SK-N-MC (cell line): ENCODE measurements around the gene CDC14C.

Source experiments
- EZH2 ChIP-seq: fragments of 200-600 bp; sonication (generic); IDR thresholded peaks from one replicate; pipeline ENCODE4 v1.6.1; 2017; ENCODE audit warnings: antibody characterized with exemption
- POLR2AphosphoS5 ChIP-seq: IDR thresholded peaks from 2 replicates; pipeline ENCODE4 v1.6.1; 2012; ENCODE audit warnings: mild to moderate bottlenecking, low read depth, low read length, borderline replicate concordance

GRCh38 chr7:48932126-48932910, 8.0 kb downstream of the CDC14C start:
- TF ChIP-seq POLR2AphosphoS5 (no peak), EZH2 (no peak)
